NCI-H82 (cell line): ENCODE measurements around the gene CCDC12.

ENCODE experiments used
- DNase-seq: peaks from one replicate; lab custom pipeline; 2025; lab: John Stamatoyannopoulos, UW

The CCDC12 gene

DNA sequence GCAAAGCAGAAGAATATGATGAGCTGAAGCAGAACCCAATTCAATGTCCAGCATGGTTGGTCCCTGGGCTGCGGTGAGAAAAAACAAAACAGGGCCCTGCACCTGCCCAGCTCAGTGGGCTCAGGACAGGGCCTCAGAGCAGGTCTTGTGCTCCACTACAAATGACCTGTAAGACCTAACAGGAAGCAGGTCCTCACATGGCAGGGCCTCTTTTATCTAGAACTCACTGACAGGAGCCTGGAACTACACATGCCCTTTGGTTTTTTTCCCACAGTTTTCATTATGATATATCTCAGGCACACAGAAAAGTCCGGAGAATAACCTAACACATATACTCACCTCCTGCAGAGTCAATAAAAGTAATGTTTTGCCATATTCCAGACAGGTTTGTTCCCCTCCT is 38.4 kb downstream of the CCDC12 start:
- no peak for DNase-seq

DNA sequence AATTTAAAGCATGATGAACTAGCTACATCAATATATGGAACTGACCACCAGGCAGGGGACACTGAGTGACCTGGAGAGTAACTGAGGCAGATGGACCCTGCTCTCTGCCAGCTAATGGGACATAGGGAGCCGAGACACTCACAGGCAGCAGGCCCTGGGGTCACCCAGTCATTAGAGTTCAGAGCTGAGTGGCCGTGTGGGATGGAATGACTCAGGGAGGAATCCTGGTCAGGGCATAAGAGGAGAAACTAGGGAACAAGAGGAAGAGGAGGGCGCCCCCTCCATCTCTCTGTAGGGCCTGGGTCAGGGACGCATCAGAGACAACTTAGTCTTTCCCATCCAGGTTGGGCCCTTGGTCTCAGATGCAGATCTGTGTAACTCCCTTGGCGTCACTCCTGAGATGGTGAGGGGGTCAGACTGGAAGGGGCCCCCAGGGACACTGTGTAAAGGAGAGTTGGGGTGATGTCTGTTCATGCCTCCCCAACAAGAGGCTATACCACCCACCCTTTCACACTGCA is 39.8 kb downstream of the CCDC12 start:
- DNase-seq = no peak

DNA sequence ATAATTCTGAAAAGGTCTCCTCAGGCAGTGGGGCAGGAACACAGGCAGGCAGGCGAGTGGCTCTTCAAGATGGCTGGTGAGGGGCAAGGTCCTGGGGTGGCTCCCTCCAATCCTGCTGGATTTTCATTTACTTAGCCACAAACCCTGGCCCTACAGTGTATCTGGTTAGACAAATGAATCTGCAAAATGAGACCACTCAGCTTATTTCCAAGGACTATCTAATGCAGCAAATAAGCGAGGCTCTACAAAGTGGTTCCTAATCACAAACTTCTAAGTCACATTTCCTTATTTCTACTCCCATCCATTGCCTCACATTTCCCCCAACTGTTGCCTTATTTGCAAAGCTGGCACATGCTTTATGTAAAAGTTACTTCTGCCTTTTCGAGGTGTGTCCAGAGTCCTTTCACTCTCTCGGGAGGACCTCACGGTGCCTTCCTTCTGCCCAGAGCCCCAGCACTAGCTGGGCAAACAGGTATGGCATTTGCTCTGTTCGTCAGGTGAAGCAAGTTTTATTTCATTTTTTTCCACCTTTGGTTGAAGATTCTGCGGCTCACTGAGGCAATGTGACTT is 40.5 kb downstream of the CCDC12 start:
- DNase-seq = no peak

DNA sequence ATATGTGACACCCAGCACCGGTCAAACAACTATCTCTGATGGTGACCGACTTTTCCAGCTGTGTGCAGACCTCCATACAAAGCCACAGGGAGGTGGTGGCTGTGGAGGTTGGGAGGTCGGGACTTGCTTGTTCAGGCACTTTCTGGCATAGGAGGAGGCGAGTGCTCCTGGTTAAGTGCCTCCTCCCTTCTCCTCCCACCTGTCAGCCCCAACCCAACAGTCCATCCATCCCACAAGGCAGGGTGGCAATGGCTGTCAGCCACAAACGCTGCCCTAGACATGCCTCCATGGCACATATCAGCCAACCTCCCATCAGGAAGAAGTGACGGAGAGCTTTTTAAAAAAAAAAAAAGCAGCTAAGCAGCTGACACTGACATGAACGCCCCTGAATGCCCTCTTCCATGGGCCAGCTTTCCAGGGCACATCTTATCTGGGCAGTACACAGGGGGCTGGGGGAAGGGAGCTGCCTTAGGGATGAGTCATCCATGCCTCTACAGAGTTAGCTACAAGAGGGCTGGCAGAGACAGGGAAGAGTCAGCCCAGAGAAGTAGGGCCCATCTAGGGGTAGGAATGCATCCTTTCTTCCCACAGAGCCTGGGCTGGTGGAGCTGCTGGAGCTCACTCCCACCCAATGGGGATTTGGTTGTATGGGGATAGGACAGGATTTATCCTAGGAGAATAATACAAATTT is 41.2 kb downstream of the CCDC12 start:
- DNase-seq = no peak

DNA sequence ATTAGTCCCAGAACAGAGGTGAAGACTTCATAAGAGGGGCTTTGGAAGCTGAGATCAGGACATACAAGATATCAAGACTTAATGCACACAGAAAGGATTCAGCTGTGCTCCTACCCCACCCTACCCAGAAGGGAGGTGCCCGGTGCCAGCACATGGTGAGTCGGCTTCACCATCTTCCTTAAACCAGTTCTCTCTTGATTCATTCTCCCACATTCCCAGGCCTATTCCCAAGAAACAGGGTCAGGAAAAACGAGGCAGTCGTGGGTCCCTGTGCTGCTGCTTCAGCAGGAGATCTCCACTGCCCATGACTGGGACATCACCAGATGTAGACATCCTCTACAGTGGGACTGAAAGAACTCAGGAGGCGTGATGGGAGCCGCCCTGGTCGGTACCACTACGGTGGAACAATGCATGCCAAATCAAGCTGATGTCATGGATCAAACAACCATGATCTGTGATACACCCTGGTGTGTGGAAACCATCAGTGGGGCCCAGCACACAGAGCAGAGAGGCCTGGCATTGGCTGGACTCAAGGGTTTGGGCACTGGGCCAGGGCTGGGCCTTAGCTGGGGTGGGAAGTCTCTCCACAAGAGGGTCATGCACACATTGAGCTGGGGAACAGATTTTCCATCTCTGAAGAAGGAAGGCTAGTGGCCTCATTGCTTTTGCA is 41.9 kb downstream of the CCDC12 start:
- no peak for DNase-seq

DNA sequence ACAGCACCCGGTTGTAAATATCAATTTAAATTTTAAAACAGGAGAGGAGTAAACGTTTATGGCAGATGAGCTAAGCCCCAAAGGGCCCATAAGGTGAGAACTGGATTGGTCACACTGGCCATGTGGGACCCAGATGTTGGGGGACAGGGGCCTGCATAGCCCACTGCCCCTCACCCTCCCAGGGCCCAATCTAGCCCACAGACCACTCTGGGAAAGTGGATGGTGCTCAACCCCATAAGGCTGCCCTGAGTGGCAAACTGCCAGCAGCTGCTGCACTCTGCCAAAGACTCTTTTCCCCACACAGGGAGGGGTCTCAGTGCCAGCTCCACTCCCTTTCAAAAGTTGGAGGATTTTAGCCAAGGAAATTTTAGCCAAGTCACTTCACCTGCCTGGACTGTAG is 42.5 kb downstream of the CCDC12 start:
- no peak for DNase-seq

DNA sequence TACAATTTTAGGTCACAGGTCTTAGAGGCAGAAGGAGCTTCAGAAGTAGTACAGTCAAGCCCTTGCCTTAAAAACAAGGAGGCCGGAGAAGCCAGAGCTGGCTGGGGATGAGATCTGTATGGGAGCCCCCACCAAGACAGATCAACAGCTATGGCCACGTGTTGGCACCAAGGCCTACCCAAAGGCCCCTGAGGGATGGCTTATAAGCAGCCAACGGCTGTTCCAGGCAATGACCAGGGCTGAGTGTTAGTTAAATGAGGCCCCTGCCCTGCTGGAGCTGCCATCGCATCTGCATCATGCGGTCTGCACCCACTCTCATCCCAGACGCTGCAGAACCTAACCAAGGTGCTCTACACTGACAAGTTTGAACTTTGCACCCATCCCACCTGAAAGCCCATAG is 43.3 kb downstream of the CCDC12 start:
- DNase-seq = no peak

DNA sequence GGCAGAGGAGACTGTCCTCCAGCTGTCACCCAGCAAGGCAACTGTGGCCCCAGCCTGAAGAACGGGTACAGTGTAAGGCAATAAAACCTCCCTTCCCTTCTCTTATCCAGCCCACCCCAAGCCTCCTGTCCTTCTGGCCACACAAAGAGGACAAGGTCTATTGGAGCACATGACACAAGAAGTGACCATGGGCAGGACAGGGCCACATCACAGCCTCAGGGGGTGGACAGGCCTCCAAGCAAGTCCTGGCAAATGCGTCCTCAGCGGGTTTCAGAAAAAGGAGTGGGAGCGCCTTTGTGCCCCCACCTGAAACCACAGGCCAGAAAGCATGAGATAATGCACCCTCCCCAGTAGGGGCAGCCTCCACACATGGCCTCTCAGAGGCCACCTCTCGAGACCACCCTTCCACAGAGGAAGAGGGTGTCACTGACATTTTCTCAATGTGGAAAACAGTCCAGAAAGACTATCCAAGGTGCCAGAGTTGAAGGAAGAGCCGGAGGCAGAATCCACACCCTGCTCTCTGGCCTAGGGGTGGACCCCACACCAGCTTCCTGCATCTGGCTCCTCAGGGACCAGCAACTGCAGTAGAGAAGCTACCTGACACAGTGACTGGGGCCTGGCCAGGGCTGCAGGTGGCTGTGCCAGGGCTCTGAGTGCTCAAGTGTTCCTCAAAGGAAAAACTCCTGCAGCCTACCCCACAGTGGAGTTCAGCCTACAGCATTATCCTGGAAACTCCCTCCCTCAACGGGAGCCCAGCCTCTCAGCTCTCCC is 43.9 kb downstream of the CCDC12 start:
- DNase-seq = no peak

DNA sequence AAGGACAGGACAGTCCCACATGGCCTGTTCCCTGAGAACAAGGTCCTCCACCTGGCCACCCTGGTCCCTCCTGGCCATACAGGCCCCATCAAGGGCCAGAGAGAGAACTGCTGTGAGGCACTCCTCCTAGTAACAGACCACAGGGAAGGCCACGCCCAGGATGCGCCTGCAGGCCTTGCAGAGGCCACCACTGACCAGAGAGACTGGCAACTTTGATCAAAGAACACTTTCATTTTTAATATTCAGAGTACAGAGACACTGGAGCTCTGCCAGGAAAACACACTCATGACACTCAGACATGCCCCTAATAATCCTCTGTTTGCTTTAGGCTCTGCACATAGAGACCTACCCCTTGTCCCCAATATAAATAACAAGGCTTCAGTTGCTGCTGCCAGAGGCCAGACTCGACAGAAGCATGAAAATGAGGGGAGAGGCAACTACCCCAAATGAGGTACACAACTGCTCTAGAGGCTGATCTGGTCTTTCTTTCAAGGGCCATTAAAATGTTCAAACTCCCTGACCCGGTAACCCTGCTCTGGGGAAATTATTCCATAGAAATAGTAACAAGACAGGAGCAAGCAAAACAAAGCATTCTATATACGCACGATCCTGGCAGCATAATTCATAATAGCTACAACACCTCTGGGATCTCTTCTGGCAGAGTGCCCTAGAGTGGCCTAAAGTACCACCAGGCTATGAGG is 44.8 kb downstream of the CCDC12 start:
- no peak for DNase-seq

DNA sequence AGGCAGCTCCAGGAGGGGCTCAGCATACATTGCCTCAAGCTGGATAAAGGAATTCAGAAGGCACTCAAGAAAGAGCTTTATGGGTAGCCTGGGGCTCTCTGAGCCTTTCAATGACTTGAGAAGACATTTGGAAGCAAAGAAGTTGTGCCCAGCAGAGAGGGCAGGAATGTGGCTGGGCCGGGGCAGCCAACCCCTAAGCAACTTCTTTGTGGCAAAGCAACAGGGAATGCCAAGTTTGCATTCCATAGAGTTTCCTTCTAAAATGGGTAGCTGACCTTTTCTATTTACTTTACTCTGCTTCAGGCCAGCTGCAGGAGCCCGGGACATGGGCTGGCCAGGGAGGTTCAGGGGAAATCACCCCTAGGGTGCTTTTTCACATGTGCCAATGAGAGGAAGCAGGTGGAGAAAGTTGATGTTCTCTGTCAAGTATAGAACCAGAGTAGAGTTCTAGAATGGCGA is 45.6 kb downstream of the CCDC12 start:
- DNase-seq = no peak

DNA sequence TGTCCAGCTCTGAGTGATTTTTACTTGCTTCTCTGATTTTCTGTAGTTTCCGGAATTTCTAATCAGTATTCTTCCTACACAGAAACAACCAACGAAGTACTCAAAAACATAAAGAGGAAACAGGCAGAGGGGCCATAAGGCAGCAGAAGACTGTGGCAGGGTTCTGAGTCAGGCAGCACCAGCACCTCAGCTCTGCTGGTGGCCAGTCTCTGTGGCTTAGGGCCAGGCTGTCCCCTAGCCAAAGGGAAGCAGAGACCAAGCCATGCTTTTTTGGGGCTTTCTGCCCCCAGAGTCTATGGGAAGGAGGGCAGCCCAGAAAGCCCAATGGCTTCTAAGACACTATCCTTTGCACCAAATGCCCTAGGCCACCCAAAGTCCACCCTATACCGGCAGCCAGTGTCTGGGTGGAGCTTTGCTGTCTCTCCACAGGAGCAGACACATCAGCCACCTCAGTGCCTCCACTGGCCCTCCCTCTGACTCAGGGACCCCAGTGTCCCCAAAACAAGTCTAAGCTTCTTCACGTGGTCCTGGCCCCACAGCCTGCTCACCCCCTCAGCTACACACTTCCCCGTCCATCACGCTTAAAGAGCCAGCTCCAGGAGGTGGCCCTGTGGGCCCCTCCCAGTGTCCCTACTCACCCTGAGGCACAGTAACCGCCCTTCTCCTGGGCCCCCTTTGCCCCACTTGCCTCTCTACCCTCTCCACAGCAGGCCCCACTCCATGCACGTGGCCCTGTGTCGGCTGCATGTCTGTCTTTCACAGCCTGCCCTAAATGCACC is 46.2 kb downstream of the CCDC12 start:
- DNase-seq = no peak

DNA sequence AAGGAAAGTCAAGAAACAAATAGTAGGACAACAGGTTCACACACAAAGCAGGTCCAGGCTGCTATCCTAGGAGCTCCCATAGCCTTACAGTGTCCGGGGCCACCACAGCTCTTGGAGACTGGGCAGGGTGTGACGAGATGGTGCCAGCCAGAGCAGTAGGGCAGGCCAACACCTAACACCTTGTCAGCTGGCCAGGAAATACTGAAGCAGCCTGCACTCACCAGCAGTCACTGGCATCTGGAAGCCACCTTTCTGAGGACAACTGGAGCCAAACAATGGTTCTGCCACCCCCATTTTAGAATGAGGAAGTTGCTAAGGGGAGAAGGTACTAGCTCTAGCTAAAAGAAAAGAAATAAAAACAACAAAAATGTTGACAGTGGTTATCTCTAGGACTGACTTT is 47.2 kb downstream of the CCDC12 start:
- no peak for DNase-seq

DNA sequence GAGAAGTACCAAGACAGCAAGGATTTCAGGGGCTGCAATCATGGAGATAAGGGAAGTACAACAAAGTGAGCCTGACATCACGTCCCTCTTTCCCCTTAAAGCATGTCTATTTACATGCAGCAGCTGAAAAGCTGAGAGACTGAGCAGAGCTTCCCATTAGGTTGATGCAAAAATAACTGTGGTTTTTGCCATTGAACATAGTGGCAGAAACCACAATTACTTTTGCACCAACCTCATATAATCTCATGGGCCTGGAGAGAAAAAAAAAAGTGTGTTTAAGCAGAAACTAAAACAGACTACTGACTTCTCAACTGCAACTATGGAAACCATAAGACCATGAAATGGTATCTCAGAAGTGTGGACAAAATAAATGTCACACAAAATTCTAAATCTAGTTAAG is 48.3 kb downstream of the CCDC12 start:
- no peak for DNase-seq

DNA sequence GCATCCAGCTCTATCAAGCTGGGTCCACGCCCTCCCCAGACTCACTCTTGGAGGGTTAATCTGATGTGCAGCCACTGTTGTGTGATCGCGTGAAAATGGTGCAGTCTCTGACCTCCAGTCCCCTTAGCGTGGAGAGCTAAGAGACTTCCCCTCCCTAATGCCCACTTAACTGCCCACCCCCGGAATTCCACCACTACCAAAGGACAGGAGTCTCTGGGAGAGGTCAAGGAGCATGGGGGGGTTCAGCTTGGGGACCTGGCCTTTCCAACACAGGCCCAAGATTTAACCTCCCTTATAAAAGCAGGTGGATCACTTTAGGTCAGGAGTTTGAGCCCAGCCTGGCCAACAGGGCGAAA is 48.8 kb downstream of the CCDC12 start:
- DNase-seq = no peak

DNA sequence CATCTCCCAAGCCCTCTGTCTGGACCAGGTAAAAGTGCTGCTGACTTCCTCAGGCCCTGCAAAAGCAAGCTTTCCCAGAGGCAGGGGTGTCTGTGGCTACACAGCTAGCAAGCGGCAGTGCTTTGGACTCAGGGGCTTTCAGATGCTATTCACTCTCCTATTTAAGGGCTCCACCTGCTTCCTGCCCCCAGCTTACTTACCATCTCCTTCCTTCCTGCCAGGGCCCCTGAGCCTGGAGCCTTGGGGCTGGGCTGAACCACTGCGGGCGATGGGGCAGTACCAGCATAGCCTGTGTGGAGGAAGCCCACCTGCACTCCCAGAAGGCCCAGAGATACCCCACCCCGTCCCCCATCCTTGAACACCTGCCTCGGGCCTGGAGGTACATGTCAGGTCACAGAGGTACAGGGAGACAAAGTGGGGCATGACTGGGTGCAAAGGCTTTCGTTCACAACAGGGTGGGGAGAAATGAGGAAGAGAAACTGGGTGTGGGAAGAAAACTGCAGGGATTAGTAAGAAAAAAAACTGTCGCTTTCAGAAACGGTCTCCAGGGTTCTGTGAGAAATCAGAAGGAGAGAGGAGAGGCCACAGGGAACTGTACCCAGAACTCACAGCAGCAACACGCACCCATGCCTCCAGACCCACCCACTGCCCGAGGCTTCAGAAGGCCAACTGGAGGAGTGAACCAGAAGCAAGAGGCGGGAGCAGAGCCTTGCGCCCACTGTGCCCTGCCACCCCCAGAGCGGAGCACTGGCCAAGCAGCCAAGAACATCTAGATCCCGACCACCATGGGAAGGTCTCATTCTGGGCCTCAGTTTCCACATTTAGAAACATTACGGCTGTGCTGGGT is 49.5 kb downstream of the CCDC12 start:
- no peak for DNase-seq

DNA sequence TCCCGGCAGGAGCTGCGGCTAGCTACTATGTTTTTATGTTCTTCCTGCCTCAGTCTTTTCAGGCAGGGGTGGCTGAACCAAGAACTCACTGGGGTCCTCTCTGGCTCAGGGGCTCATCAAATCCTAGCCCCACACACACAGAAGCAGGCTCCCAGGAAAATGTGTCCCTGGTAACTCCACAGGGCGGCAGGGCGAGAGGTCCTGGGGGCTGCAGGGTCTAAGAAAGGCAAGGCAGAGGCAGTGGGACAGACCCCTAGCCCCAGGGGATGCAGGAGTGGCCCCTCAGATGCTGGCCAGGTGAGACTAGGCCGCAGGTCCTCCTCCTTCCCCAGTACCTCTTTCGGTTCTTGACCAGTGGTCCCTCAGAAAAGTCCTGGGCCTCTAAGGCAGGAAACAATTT is 50.1 kb downstream of the CCDC12 start:
- DNase-seq = no peak

DNA sequence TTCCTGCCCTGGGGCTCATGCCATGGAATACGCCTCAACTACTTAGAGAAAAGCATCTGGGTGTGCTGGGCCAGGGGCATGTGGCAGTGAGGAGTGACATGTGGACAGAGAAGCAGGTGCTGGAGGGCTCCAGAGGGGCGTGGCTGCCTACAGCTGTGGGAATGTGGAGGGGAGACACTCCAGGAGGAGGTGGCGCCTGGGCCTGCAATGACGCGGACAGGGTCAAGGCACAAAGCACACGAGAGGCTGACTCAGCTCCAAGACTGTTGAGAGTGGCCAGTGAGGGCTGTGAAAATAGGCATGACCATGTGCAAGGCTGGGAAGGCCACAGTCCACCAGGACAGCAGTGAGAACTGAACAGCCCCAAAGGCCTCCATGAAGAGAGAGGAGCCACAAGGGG is 50.5 kb downstream of the CCDC12 start:
- DNase-seq = no peak

DNA sequence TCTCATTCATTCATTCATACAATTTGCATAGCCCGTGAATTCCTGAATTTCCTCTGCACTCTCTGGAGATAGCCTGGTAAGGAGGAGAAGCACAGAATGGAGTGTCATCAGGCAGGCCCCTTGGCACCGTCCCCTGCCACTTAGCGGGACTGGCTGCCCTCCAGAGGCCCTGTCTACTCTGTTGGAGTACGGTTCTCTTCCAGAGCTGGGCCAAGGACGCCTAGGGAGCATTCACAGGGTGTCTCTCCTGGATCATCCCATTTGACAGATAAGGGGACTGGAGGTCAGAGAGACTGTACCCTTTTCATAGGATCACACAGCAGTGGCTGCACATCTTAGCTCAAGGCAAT is 51.0 kb downstream of the CCDC12 start:
- DNase-seq = no peak

DNA sequence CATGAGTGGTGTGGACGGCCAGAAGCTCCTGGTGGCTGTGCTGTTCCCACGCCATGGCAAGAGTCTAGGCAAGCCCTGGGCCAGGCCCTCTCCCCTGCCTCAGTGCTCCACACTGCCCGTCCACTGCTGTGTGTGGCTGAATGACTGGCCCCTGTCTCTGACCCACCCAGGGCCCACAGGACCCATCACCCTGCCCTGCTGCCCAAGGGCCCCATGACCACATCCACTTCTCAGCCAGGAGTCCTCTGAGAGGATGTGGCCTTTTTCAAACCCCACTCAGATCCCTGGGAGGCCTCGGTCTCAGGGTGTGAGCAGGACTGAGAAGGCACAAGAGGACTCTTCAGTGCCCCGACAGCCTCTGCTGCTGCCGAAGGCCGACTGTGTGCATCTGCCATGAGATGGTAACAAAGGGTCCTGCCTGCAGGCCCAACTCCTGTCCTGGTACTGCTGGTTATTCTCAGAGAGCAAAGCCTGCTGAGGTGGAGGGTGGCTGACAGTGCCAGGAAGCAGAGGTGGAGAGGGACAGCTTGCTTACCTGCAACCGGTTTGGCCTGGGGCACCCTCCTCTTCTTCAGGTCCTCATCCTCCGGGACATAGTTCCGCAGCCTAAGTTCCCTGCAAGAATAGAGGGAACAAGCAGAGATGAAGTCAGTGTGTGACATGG is 51.5 kb downstream of the CCDC12 start:
- DNase-seq = no peak
